Right forelimb (tissue), 1 donor: ENCODE results near the gene TAL2.

ENCODE experiments used
- DNase-seq: peaks from one replicate; pipeline ENCODE4 v3.0.0-alpha.2; 2018

The TAL2 gene

GRCh38 chr9:105710638-105711037 is 48.4 kb downstream of the TAL2 start:
- DNase-seq, result no peak

GRCh38 chr9:105711867-105712266 is 49.6 kb downstream of the TAL2 start:
- no peak for DNase-seq

- no peak for DNase-seq
These were observed 50.0 kb downstream of the TAL2 start for GRCh38 chr9:105712297-105712696.
